Keratinocyte (primary cell): ENCODE data around the gene C19orf47.

Source experiments
- CTCF ChIP-seq, 3 experiments: IDR thresholded peaks in 1 of 3; conservative IDR thresholded peaks in 1 of 3; optimal IDR thresholded peaks in 1 of 3; 2 replicates in 2 of 3; 3 replicates in 1 of 3; pipeline versions ENCODE3 to v1.5.1; 2011; ENCODE audit warnings: low read length in 3 of 3, mild to moderate bottlenecking in 3 of 3, moderate library complexity in 2 of 3, control low read depth in 1 of 3, inconsistent platforms in 1 of 3; ENCODE audit not compliant: insufficient read depth in 2 of 3; ENCODE audit errors: extremely low read depth in 1 of 3
- EZH2 ChIP-seq: IDR thresholded peaks from one replicate; pipeline ENCODE4 v1.6.1; 2012; ENCODE audit warnings: inconsistent platforms, mild to moderate bottlenecking, low read length, moderate library complexity

- TF ChIP-seq EZH2 (no peak), CTCF (optimal IDR thresholded peaks at IDR 0.05 in 1 of 3, IDR thresholded peaks at IDR 0.05 in 1 of 3, conservative IDR thresholded peaks at IDR 0.05 in 1 of 3; ENCODE audit: extremely low read depth in 1 of 3, insufficient read depth in 2 of 3, low read length in 3 of 3) (no peak)
These were observed 12.6 kb upstream of the C19orf47 start for GRCh38 chr19:40360708-40361241.
